Stimulated activated CD8-positive, alpha-beta memory T cell treated with anti-CD3 and anti-CD28 coated beads, Interleukin-7, amount 100 ng/mL, for 48 hours (primary cell): ENCODE data around the gene HNRNPDL.
"Not testable (repeated sequence)": the region's sequence is repeated elsewhere in the genome, so short reads cannot be mapped to it uniquely, and the experiment has no call there.

Source experiments
- DNase-seq, 2 donors: peaks; one replicate each; pipeline ENCODE4 v3.0.0-alpha.2; 2020; ENCODE audit warnings: low read depth in 1 of 2; ENCODE audit errors: extremely low read depth in 1 of 2

HNRNPDL gene

GRCh38 chr4:82390061-82390460, 40.2 kb downstream of the HNRNPDL start:
- DNase-seq = not testable (repeated sequence)

- DNase-seq = no peak
Measured at GRCh38 chr4:82388405-82388804, 41.9 kb downstream of the HNRNPDL start.

DNA sequence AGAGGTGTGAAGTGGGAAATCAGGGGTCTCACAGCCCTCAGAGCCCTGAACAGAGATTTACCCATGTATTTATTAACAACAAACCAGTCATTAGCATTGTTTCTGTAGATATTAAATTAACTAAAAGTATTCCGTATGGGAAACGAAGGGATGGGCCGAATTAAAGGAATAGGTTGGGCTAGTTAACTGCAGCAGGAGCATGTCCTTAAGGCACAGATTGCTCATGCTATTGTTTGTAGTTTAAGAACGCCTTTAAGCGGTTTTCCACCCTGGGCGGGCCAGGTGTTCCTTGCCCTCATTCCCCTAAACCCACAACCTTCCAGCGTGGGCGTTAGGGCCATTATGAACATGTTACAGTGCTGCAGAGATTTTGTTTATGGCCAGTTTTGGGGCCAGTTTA, 44.0 kb downstream of the HNRNPDL start:
- not testable (repeated sequence) for DNase-seq

GRCh38 chr4:82382751-82383150, 47.5 kb downstream of the HNRNPDL start:
- DNase-seq = no peak

DNA sequence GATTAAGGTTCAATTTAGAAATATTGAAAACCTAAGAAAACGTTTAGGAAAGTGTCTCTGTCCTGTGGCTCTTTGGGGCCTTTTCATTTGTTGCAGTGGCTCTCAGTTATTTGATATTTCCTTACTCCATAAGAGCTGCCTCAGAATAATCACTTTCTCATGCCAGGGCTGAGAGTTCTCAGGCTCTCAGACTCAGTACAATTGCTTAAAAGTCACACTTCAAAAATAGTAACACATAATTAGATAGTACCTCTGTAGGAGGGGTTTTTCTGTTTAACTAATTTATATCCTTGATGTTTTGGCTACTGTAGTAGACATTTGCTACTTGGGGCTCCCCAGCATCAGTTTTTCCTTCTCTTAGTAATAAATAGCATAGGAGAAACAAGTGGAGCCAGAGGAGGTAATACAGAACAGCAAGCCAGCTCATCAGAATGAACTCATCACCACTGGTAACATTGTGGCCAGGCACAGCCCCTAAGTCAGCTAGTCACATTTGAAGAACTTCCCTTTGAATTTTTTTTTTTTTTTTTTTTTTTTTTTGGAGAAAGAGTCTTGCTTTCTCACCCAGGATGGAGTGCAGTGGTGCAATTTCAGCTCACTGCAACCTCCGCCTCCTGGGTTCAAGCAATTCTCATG, 48.5 kb downstream of the HNRNPDL start:
- no peak for DNase-seq

DNA sequence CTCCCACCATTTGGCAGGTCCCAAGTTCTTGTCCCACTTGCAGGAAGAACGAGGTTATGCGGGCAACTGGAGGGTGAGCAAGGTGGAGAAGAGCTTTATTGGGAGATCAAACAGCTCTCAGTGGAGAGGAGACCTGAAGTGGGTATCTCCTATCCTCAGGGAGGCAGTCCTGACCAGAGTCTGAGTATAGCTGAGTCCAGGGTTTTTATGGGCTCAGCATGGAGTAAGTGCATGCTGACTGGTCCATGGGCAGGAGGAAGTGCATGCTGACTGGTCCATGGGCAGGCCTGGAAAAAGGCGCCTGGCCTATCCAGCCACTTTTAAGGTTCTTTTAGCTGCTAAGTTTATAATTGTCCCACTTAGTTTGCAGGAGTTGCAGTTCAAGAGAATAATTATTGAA, 49.0 kb downstream of the HNRNPDL start:
- DNase-seq = no peak

DNA sequence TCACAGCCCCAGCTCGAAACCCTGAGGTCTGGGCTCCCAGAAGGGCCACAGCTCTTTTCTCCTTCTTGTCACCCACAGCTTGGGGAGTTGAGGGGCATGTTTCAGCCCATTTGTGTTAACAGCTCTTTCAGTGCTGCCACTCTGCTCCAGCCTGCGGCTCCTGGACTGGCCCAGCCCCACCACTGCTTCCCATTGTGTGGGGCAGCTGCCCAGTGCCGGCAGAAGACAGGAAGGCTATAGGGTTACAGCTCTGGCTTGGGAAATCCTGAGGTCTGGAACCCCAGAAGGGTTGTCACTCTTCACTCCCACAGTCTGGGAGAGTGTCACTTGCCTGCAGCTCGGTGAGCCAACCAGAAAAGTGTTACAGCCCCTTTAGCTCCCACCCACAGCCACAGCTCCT, 49.4 kb downstream of the HNRNPDL start:
- no peak for DNase-seq

DNA sequence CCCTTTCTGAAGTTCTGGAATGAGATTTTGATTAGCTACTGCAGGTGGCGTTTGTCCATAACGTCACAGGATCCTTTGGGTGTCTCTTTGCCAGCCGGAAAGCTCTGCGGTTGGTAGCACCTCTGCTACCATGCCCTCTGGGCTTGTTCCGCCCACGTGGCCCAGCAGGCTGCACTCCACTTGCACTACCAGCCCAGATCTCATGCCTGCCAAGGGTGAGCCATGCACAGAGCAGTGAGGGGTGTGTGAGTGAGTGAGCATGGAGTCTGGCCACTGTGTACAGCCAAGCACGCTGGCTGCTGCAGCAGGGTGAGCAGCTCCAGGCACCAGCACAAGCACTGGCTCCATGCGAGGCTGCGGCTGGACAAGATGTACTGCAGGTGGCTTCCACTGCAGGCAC, 49.9 kb downstream of the HNRNPDL start:
- DNase-seq = no peak

- DNase-seq = no peak
Measured at GRCh38 chr4:82376109-82376508, 54.2 kb downstream of the HNRNPDL start.

DNA sequence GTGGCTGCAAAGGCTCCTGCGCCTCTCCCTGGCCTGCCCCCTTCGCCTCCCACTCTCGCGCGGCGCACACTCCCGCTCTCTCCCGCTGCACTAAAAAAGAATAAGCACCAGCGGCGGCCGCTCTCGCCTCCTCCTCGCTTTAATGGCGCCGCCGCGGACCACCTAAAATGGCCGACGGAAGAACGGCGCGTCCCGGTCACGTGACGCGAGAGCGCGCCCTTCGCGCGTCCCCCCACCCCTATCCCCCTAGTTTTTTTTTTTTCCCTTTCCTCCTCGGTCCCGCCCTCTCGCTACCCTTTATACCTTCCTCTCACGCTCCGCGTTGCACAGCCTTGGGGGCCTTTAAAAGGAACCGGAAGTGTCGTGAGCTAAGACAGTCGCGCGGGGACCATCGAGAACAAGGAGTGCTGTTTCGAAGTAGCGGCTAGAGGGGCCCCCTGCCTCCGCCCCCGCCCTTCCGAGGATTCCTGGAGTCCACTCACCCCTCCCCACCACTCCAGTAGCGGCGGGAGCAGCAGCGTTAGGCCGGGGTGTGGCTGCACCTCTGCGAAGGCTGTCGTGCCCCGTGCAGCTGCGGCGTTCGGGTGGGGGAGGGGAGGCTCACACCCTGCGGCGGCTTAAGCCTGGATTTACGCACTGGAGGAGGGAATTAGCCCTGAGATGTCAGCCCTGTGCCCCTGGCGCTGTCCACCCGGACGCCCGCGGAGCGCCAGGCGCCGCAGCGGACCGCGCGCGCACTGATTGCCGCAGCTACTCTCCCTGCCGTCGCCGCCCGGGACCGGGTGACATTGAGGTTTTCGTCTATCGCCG, 56.2 kb downstream of the HNRNPDL start, which contains the start of gene HNRNPD:
Gene HNRNPD (minus strand): TSS at position 176 of the 810 bp plus-strand sequence. CDS start 313 bp downstream, outside the sequence.
- peak; percentile 89 to 96 for DNase-seq

- DNase-seq = peak; percentile 17 to 24
Measured at GRCh38 chr4:82373486-82373815, 56.8 kb downstream of the HNRNPDL start.
